Loucy (cell line): Measurements from ENCODE around the gene MEGF6.
A peak's percentile ranks its signal among the peaks of the same experiment; 100 is the strongest.

Source experiments
- H2AFZ ChIP-seq: fragments of 200-600 bp; sonication (generic); 2 replicates; pipeline ENCODE4 v1.6.0; 2016; ENCODE audit warnings: antibody characterized with exemption, mild to moderate bottlenecking, low read length, moderate library complexity
- H3F3A ChIP-seq: fragments of 200-600 bp; 2 replicates; pipeline ENCODE4 v1.6.0; 2016; ENCODE audit warnings: antibody characterized with exemption, low read depth, mild to moderate bottlenecking
- H3K27me3 ChIP-seq: fragments of 200-600 bp; sonication (generic); 2 replicates; pipeline ENCODE4 v1.6.1; 2014; ENCODE audit warnings: low read length, mild to moderate bottlenecking; ENCODE audit not compliant: insufficient read depth, poor library complexity, severe bottlenecking
- H3K36me3 ChIP-seq: fragments of 200-600 bp; sonication (generic); 2 replicates; pipeline ENCODE4 v1.6.1; 2016; ENCODE audit warnings: low read length; ENCODE audit not compliant: insufficient read depth
- H3K4me1 ChIP-seq: fragments of 200-600 bp; sonication (generic); 2 replicates; pipeline ENCODE4 v1.5.1; 2014; ENCODE audit warnings: low read length, mild to moderate bottlenecking; ENCODE audit not compliant: insufficient read depth, poor library complexity, severe bottlenecking
- H3K4me2 ChIP-seq: fragments of 200-600 bp; sonication (generic); 2 replicates; pipeline ENCODE4 v1.6.0; 2014; ENCODE audit warnings: antibody characterized with exemption, low read length, low read depth, mild to moderate bottlenecking; ENCODE audit not compliant: poor library complexity, severe bottlenecking
- H3K4me3 ChIP-seq: fragments of 200-600 bp; sonication (generic); 2 replicates; pipeline ENCODE4 v1.5.1; 2014; ENCODE audit warnings: low read length, mild to moderate bottlenecking, mixed read lengths; ENCODE audit not compliant: poor library complexity, severe bottlenecking
- H3K79me2 ChIP-seq: fragments of 200-600 bp; sonication (generic); 2 replicates; pipeline ENCODE4 v1.6.1; 2014; ENCODE audit warnings: low read length; ENCODE audit not compliant: insufficient read depth
- H3K9ac ChIP-seq: fragments of 200-600 bp; sonication (generic); 2 replicates; pipeline ENCODE4 v1.6.0; 2014; ENCODE audit warnings: mild to moderate bottlenecking, low read depth, low read length, moderate library complexity; ENCODE audit not compliant: poor library complexity, severe bottlenecking
- H3K9me2 ChIP-seq: fragments of 200-600 bp; sonication (generic); replicated peaks from 2 replicates; pipeline ENCODE4 v1.6.1; 2016; ENCODE audit warnings: low read depth, low read length, mixed read lengths
- H3K9me3 ChIP-seq: fragments of 200-600 bp; sonication (generic); 2 replicates; pipeline ENCODE4 v1.6.1; 2014; ENCODE audit warnings: mild to moderate bottlenecking, antibody characterized with exemption, low read length, low read depth; ENCODE audit not compliant: insufficient read depth
- H4K20me1 ChIP-seq: fragments of 200-600 bp; sonication (generic); 2 replicates; pipeline ENCODE4 v1.6.0; 2014; ENCODE audit warnings: antibody characterized with exemption, low read length, mild to moderate bottlenecking; ENCODE audit not compliant: insufficient read depth, poor library complexity, severe bottlenecking
- EZH2phosphoT487 ChIP-seq: fragments of 200-600 bp; IDR thresholded peaks from 2 replicates; pipeline ENCODE4 v1.6.1; 2018; ENCODE audit warnings: antibody characterized with exemption, mild to moderate bottlenecking, moderate library complexity, borderline replicate concordance
- TF ChIP-seq, protein P1 (sequence below): fragments of 200-600 bp; sonication (generic); conservative IDR thresholded peaks from 2 replicates; pipeline ENCODE4 v1.5.1; 2014; ENCODE audit warnings: mild to moderate bottlenecking, antibody characterized with exemption, low read length

Gene MEGF6

DNA sequence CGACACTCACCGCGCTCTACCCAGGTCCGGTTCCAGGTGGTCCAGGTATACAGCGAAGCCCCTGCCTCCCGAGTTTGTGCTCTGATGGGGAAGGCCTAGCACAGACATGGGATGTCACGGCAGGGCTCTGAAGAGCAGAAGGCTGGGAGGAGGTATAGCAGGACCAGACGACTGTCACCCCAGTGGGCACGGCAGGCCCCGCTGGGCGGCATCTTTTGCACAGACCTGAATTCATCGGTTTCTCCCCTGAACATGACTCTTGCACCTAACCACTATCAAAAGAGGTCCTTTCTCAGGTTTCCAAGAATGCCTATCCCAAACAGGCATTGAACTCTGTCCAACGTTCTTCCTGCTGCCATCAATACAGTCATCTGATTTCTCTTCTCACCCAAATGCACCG, 126.3 kb downstream of the MEGF6 start:
- Histone ChIP-seq H3K4me2 (no peak overlapping the region), H4K20me1 (no peaks in the 10 kb centered on the region), H3K36me3 (no peaks in the 10 kb centered on the region), H3K4me1 (no peaks in the 10 kb centered on the region), H3F3A (no peaks in the 10 kb centered on the region), H2AFZ (no peak overlapping the region), H3K27me3 (no peaks in the 10 kb centered on the region), H3K79me2 (no peaks in the 10 kb centered on the region), H3K9me3 (no peaks in the 10 kb centered on the region), H3K9ac (no peak overlapping the region), H3K9me2 (no peaks in the 10 kb centered on the region), H3K4me3 (no peak overlapping the region)
- TF ChIP-seq, protein P1, sequence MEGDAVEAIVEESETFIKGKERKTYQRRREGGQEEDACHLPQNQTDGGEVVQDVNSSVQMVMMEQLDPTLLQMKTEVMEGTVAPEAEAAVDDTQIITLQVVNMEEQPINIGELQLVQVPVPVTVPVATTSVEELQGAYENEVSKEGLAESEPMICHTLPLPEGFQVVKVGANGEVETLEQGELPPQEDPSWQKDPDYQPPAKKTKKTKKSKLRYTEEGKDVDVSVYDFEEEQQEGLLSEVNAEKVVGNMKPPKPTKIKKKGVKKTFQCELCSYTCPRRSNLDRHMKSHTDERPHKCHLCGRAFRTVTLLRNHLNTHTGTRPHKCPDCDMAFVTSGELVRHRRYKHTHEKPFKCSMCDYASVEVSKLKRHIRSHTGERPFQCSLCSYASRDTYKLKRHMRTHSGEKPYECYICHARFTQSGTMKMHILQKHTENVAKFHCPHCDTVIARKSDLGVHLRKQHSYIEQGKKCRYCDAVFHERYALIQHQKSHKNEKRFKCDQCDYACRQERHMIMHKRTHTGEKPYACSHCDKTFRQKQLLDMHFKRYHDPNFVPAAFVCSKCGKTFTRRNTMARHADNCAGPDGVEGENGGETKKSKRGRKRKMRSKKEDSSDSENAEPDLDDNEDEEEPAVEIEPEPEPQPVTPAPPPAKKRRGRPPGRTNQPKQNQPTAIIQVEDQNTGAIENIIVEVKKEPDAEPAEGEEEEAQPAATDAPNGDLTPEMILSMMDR, result no peak
- no peak for TF ChIP-seq EZH2phosphoT487

DNA sequence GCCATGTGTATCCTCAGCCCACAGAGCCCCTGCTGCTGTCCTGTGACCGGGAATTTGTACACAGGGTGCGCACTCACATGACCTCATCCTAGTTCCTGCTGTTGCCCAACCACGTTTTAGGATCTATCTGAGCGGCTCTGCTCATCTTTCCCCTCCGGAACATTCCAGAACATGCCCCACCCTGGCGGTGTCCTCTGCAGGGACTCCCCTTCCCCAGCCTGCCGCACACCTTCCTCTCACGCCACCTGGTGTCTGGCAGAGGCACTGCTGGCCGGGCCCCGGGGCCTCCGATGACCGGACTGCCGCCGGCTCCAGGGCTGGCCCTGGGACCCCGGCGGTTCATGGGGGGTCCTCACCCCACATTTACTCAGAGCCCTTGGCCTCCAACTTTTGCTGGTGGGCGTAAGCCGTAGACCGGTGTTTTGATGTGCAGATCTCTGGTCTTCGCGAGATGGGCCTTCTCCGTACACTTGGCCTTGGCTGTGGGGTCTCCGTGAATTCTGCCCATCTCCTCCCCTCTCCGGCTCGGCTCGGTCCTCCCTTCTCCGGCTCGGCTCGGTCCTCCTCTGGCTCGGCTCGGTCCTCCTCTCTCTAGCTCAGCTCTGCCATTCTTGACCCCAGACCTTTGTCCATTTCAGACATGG, 127.4 kb downstream of the MEGF6 start:
- Histone ChIP-seq H3K36me3 (no peaks in the 10 kb centered on the region), H3K9me2 (no peaks in the 10 kb centered on the region), H3K79me2 (no peaks in the 10 kb centered on the region), H3K27me3 (no peaks in the 10 kb centered on the region), H3K4me3 (no peak overlapping the region), H4K20me1 (no peaks in the 10 kb centered on the region), H3F3A (no peaks in the 10 kb centered on the region), H3K9me3 (no peaks in the 10 kb centered on the region), H2AFZ (no peak overlapping the region), H3K4me2 (no peak overlapping the region), H3K4me1 (no peaks in the 10 kb centered on the region), H3K9ac (no peak overlapping the region)
- TF ChIP-seq, protein P1, result peak; percentile 92
- no peak for TF ChIP-seq EZH2phosphoT487

DNA sequence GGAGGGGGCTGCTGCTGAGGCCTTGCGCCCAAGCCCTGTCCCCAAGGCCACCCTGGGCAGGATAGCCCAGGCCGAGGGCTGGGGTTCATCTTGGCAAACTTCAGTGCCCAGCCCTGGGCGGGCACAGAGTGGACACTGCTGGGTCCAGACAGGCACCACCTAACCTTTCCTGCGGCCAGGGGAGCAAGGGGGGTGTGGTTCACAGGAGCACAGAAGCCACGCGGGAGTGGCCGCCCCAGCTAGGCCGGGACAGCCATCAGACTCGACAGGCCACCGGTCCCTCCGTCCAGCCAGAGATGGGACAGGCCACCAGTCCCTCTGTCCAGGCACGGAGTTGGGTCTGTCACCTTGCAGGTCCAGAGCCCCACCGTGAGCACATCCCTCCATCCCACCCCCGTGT, 127.9 kb downstream of the MEGF6 start:
- H3K9me3 ChIP-seq, result no peaks in the 10 kb centered on the region
- H3K36me3 ChIP-seq, result no peaks in the 10 kb centered on the region
- no peak for TF ChIP-seq EZH2phosphoT487
- TF ChIP-seq, protein P1, result no peak
- H3K4me2 ChIP-seq, result no peak overlapping the region
- H3K79me2 ChIP-seq, result no peaks in the 10 kb centered on the region
- H2AFZ ChIP-seq, result no peak overlapping the region
- no peaks in the 10 kb centered on the region for H3F3A ChIP-seq
- H3K9ac ChIP-seq, result no peak overlapping the region
- no peaks in the 10 kb centered on the region for H3K4me1 ChIP-seq
- no peak overlapping the region for H3K4me3 ChIP-seq
- H4K20me1 ChIP-seq, result no peaks in the 10 kb centered on the region
- H3K27me3 ChIP-seq, result no peaks in the 10 kb centered on the region
- H3K9me2 ChIP-seq, result no peaks in the 10 kb centered on the region
